Lower leg skin (tissue), 4 donors: ENCODE data around the gene CFAP74. TPM values are rescaled to one million over a fixed set of nuclear protein-coding genes. Genes with fewer than 3 reads are reported as not detected.

ENCODE experiments used
- DNase-seq, 2 donors: peaks; one replicate each; pipeline ENCODE4 v3.0.0-alpha.2; 2019; ENCODE audit warnings: low spot score in 2 of 2
- H3K4me3 ChIP-seq: fragments of 200-600 bp; sonication (generic); 2 replicates; pipeline ENCODE4 v1.5.1; 2017; ENCODE audit warnings: mild to moderate bottlenecking, low read depth; ENCODE audit not compliant: poor library complexity, severe bottlenecking
- POLR2A ChIP-seq, 2 donors: fragments of 450-650 bp; IDR thresholded peaks; one replicate each; pipeline ENCODE4 v1.6.1; 2016 to 2017; ENCODE audit warnings: antibody characterized with exemption in 2 of 2, mild to moderate bottlenecking in 1 of 2, moderate library complexity in 1 of 2
- WGBS, 2 donors: methylation state at CpG; one replicate each; pipeline ENCODE4 v1.1.5; 2018; 5-methylcytosine and 5-hydroxymethylcytosine counted together
- intact Hi-C: fragments of 100-400 bp; cut with DNase I; formaldehyde crosslinking; loops from one replicate; pipeline ENCODE4 v1.15.0; 2023; ENCODE audit warnings: low total_unique reads
- total RNA-seq, 4 donors: library from RNA; depleted of rRNA; stranded (reverse); fragments of >200 nt; gene quantifications; one replicate each; pipeline ENCODE4 v1.1.0, GENCODE V29; 2016
- TF ChIP-seq, protein P1 (sequence below), 3 donors: fragments of 450-650 bp; IDR thresholded peaks; one replicate each; pipeline ENCODE4 v1.5.1; 2016; ENCODE audit warnings: antibody characterized with exemption in 3 of 3, mild to moderate bottlenecking in 3 of 3, moderate library complexity in 2 of 3

CFAP74 gene
- total RNA-seq, 4 donors from 2014 or later: 0.10 TPM; not detected in 3

DNA sequence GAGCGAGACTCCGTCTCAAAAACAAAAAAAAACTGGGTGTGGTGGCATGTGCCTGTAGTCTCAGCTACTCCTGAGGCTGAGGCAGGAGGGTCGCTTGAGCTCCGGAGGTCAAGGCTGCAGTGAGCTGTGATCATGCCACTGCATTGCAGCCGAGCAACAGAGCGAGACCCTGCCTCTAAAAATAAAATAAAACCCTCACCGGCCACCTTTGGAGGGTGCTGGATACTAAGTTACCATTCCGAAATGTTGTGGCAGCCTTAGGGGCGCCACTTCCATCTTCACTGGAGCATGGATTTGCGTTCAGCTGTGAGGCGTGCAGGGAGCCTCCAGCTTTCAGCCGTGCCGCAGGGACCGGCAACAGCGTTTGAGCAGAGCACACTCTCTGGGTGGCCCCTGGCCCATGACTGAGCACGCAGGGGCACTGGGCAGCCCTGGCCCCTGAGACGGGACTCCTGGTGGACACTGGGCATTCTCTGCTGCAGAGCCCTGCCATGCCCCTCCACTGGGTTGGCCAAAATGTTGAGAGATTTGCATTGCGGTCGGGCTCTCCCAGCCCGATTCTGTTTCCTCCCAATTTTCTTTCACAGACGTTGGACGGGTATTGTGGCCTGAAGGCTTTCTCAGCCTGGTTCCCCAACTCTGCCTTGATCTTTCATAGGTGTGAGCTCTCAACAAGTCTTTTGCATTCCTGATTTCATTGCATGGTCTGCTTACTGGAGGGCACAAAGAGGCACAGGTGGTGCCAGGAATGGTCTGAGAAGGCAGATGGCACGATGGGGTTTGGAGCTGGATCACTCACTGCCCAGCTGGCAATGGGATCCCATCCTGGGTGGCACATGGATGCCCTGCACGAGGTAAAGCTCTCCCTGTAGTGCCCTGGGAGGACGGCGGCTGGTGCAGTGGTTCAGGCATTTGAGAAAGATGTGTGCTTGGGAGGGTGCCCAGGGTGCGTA, 5.8 kb upstream of the CFAP74 start:
- no peak for DNase-seq
- WGBS, 2 donors: 68% methylated on average over 27 of the region's 27 CpGs
- no peak overlapping the region for H3K4me3 ChIP-seq
- TF ChIP-seq, protein P1, sequence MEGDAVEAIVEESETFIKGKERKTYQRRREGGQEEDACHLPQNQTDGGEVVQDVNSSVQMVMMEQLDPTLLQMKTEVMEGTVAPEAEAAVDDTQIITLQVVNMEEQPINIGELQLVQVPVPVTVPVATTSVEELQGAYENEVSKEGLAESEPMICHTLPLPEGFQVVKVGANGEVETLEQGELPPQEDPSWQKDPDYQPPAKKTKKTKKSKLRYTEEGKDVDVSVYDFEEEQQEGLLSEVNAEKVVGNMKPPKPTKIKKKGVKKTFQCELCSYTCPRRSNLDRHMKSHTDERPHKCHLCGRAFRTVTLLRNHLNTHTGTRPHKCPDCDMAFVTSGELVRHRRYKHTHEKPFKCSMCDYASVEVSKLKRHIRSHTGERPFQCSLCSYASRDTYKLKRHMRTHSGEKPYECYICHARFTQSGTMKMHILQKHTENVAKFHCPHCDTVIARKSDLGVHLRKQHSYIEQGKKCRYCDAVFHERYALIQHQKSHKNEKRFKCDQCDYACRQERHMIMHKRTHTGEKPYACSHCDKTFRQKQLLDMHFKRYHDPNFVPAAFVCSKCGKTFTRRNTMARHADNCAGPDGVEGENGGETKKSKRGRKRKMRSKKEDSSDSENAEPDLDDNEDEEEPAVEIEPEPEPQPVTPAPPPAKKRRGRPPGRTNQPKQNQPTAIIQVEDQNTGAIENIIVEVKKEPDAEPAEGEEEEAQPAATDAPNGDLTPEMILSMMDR (IDR thresholded peaks at IDR 0.05): no peak
- no peak for TF ChIP-seq POLR2A (IDR thresholded peaks at IDR 0.05)
- intact Hi-C loops: no loop called here

GRCh38 chr1:2004856-2005255, 1.3 kb upstream of the CFAP74 start:
- H3K4me3 ChIP-seq: no peak overlapping the region
- intact Hi-C loops: no loop called here
- TF ChIP-seq, protein P1 (IDR thresholded peaks at IDR 0.05): no peak
- TF ChIP-seq POLR2A (IDR thresholded peaks at IDR 0.05): no peak
- DNase-seq: no peak
- WGBS, 2 donors: 69% methylated on average over 21 of the region's 21 CpGs

DNA sequence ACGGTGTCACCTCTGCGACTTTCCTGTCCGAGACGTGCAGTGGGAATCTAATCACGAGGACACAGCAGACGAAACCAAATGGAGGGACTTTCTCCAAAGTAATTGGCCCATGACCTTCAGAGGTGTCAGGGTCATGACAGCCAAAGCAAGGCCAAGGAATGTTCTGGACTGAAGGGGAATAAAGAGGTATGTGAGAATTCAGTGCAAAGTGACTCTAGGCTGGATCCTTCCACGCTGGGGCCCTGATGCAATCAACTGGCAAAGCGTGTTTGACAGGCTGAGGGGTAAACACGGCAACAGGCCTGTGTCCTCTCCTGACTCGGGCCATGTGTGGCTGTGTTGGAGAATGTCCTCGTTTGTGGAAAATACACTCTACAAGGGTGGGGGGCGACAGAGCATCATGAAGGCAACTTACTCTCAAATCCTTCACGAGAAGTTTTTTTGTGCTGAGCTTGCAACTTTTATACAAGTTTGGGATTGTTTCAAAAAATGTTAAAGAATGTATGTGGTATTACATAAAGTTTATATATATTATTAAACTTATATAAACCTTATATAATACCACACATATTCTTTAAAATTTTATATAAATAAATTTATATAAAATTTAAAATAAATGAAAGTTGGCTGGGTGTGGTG, 1.7 kb downstream of the CFAP74 start:
- TF ChIP-seq POLR2A (IDR thresholded peaks at IDR 0.05): no peak
- TF ChIP-seq, protein P1 (IDR thresholded peaks at IDR 0.05): no peak
- no peak overlapping the region for H3K4me3 ChIP-seq
- no peak for DNase-seq
- intact Hi-C loops: no loop called here
- 73 to 75% methylated on average over 13 of the region's 13 CpGs for WGBS, 2 donors

- H3K4me3 ChIP-seq: no peak overlapping the region
- WGBS, 2 donors: 87 to 90% methylated on average over 9 of the region's 9 CpGs
- DNase-seq: no peak
- intact Hi-C loops: no loop called here
- TF ChIP-seq, protein P1 (IDR thresholded peaks at IDR 0.05): no peak
- TF ChIP-seq POLR2A (IDR thresholded peaks at IDR 0.05): no peak
These were observed 2.7 kb downstream of the CFAP74 start for GRCh38 chr1:2000850-2001249.

DNA sequence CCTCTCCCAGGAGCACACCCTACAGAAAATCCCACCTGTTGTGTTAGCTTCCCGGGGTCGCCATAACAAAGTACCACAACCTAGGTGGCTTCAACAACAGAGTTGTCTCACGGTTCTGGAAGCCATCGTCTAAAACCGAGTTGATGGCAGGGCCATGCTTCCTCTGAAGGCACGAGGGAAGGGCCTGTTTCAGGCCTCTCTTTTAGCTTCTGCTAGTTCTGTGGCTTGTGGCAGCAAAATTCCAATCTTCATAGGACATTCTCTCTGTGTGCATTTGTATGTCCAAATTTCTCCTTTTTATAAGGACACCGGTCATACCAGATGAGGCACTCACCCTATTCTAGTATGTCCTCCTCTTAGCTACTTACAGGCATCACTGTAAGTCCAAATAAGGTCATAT, 3.2 kb downstream of the CFAP74 start:
- intact Hi-C loops: no loop called here
- no peak overlapping the region for H3K4me3 ChIP-seq
- TF ChIP-seq, protein P1 (IDR thresholded peaks at IDR 0.05): no peak
- no peak for TF ChIP-seq POLR2A (IDR thresholded peaks at IDR 0.05)
- 87 to 90% methylated on average over 7 of the region's 7 CpGs for WGBS, 2 donors
- no peak for DNase-seq
